Measurements from ENCODE around the gene SDHA.

GRCh38 chr5:223791-224190 is 5.7 kb downstream of the SDHA start:
- TF ChIP-seq CTCF (IDR thresholded peaks at IDR 0.05), result no peak
- TF ChIP-seq EP300 (IDR thresholded peaks at IDR 0.05), result no peak
